ENCODE results near the gene FOXP1. TPM values are rescaled to one million over a fixed set of nuclear protein-coding genes. Genes with fewer than 3 reads are reported as not detected.

Gene FOXP1
- polyA plus RNA-seq, 1 experiment: 56.6 TPM

GRCh38 chr3:71304247-71304646 is 279.3 kb downstream of the FOXP1 start:
- Histone ChIP-seq H3K9me3 (ENCODE audit: control insufficient read depth, insufficient read depth, low read length) (no peaks in the 10 kb centered on the region), H3K4me3 (ENCODE audit: low read depth, low read length) (no peak overlapping the region), H3K27ac (ENCODE audit: low read depth, low read length) (no peak overlapping the region), H3K27me3 (ENCODE audit: control insufficient read depth, insufficient read depth, low read length) (no peaks in the 10 kb centered on the region)
- CTCF ChIA-PET: interaction anchor here (0.6 to 1.7 kb wide), 6 partner anchors 203 to 587 kb away, joined by 3 to 7 read pairs (median 4); no protein-coding TSS in a partner anchor
- TF ChIP-seq, protein P1, sequence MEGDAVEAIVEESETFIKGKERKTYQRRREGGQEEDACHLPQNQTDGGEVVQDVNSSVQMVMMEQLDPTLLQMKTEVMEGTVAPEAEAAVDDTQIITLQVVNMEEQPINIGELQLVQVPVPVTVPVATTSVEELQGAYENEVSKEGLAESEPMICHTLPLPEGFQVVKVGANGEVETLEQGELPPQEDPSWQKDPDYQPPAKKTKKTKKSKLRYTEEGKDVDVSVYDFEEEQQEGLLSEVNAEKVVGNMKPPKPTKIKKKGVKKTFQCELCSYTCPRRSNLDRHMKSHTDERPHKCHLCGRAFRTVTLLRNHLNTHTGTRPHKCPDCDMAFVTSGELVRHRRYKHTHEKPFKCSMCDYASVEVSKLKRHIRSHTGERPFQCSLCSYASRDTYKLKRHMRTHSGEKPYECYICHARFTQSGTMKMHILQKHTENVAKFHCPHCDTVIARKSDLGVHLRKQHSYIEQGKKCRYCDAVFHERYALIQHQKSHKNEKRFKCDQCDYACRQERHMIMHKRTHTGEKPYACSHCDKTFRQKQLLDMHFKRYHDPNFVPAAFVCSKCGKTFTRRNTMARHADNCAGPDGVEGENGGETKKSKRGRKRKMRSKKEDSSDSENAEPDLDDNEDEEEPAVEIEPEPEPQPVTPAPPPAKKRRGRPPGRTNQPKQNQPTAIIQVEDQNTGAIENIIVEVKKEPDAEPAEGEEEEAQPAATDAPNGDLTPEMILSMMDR (IDR thresholded peaks at IDR 0.05; ENCODE audit: low read depth, low read length): no peak
- POLR2A ChIA-PET: interaction anchor here (0.6 kb wide), 1 partner anchor 41 kb away, joined by 3 read pairs; no protein-coding TSS in a partner anchor
- no peak for DNase-seq (ENCODE audit: low read depth, low spot score)

GRCh38 chr3:71303627-71304200 is 279.8 kb downstream of the FOXP1 start:
- no peaks in the 10 kb centered on the region for H3K9me3 ChIP-seq (ENCODE audit: control insufficient read depth, insufficient read depth, low read length)
- H3K4me3 ChIP-seq (ENCODE audit: low read depth, low read length): no peak overlapping the region; the same call in 1 of the 2 replicates
- TF ChIP-seq, protein P1 (IDR thresholded peaks at IDR 0.05; ENCODE audit: low read depth, low read length): no peak
- H3K27ac ChIP-seq (ENCODE audit: low read depth, low read length): no peak overlapping the region
- DNase-seq (ENCODE audit: low read depth, low spot score): no peak
- ChIA-PET CTCF (interaction anchor here (0.6 to 1.7 kb wide), 5 partner anchors 283 to 587 kb away, joined by 3 to 7 read pairs (median 4); no protein-coding TSS in a partner anchor), POLR2A (interaction anchor here (0.6 kb wide), 1 partner anchor 42 kb away, joined by 3 read pairs; no protein-coding TSS in a partner anchor)
- H3K27me3 ChIP-seq (ENCODE audit: control insufficient read depth, insufficient read depth, low read length): no peaks in the 10 kb centered on the region

DNA sequence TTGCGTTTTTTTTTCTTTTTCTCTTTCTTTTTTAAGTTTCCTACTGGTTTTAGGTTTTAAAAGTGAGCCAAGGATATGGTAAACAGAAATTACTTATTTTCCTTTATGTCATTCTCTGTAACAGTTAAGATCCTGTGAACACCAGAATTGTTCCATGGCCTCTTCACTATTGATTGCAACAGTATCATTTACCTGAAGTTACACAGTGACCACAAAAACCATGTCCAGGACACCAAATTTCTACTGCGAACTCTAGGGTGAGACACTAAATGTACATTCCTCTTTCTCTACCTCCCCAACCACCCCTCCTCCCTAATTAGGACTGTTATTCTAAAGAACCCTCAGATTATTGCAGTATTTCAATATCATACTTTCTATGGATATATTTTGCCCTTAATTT is 280.9 kb downstream of the FOXP1 start:
- ChIA-PET POLR2A (no interaction called here), CTCF (interaction anchor here (0.7 kb wide), 1 partner anchor 1249 kb away, joined by 3 read pairs; no protein-coding TSS in a partner anchor)
- H3K27me3 ChIP-seq (ENCODE audit: control insufficient read depth, insufficient read depth, low read length): no peaks in the 10 kb centered on the region
- no peak overlapping the region for H3K4me3 ChIP-seq (ENCODE audit: low read depth, low read length)
- no peak for DNase-seq (ENCODE audit: low read depth, low spot score)
- no peaks in the 10 kb centered on the region for H3K9me3 ChIP-seq (ENCODE audit: control insufficient read depth, insufficient read depth, low read length)
- no peak overlapping the region for H3K27ac ChIP-seq (ENCODE audit: low read depth, low read length)
- TF ChIP-seq, protein P1 (IDR thresholded peaks at IDR 0.05; ENCODE audit: low read depth, low read length): no peak

DNA sequence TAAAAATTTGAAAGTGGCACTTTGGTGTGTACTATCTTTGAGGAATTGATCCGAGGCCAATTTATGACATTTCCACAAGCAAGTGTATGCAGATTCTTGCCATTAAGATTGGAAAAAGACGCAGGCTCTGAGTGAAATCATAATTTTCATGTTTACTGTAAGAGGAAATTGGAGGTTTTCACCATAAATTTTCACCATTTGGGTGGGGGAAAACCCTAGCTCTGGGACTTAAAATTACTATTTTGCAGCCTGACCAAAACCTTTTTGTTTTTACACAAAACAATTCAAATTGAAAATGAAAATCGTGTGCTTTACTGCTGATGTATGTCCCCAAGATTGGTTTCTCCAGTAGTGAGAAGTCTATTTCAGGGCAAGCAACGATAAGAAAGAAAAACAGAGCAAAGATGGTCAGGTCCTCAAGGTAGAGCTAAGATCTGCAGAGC is 282.6 kb downstream of the FOXP1 start:
- Histone ChIP-seq H3K9me3 (ENCODE audit: control insufficient read depth, insufficient read depth, low read length) (no peaks in the 10 kb centered on the region), H3K27me3 (ENCODE audit: control insufficient read depth, insufficient read depth, low read length) (no peaks in the 10 kb centered on the region), H3K4me3 (ENCODE audit: low read depth, low read length) (no peak overlapping the region), H3K27ac (ENCODE audit: low read depth, low read length) (no peak overlapping the region)
- CTCF ChIA-PET: interaction anchor here (0.8 to 2.1 kb wide), 2 partner anchors 170 to 286 kb away, joined by 3 to 6 read pairs; no protein-coding TSS in a partner anchor
- POLR2A ChIA-PET: no interaction called here
- TF ChIP-seq, protein P1 (IDR thresholded peaks at IDR 0.05; ENCODE audit: low read depth, low read length): no peak
- no peak for DNase-seq (ENCODE audit: low read depth, low spot score)

- Histone ChIP-seq H3K4me3 (ENCODE audit: low read depth, low read length) (no peak overlapping the region), H3K9me3 (ENCODE audit: control insufficient read depth, insufficient read depth, low read length) (no peaks in the 10 kb centered on the region), H3K27ac (ENCODE audit: low read depth, low read length) (no peak overlapping the region), H3K27me3 (ENCODE audit: control insufficient read depth, insufficient read depth, low read length) (no peaks in the 10 kb centered on the region)
- CTCF ChIA-PET: no interaction called here
- TF ChIP-seq, protein P1 (IDR thresholded peaks at IDR 0.05; ENCODE audit: low read depth, low read length): no peak
- POLR2A ChIA-PET: no interaction called here
- DNase-seq (ENCODE audit: low read depth, low spot score): no peak
Observed at GRCh38 chr3:71299160-71299559, 284.4 kb downstream of the FOXP1 start.

Measured in AG04450 (cell line).